ENCODE data around the gene HRNR. TPM values are rescaled to one million over a fixed set of nuclear protein-coding genes. Genes with fewer than 3 reads are reported as not detected.

HRNR gene
- total RNA-seq, 1 donor from 2014 or later, result not detected

DNA sequence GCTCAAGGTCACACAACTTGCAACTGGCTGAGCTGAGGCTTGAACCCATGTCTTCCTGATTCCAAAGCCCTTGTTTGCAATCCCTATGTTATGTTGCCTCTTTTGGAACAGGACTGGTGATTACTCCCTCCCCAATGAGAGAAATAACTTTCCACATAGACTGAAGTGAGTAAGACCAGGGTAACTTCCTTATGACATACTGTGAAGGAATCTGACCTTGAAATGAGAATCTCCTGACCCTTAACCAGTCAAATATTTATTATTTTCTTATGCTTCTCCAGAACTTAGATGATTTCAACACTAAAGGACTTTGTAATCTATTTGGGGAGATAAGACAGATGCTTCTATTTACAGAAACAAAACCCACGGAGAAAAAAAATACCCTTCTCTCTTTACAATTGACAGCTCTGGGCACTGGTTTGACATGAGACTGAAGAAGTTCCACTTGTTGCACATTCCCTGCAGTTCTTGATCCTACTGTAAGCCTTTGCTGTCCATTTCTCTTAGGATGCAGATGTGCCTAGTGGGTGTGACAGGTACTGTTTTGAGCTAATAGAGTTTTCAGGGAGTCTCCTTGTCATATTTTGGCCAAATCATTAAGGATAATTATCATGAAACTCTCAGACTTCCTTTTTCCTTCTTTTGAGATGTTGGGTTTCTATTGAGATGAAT lies 61.1 kb downstream of the HRNR start:
- TF ChIP-seq, protein P1, sequence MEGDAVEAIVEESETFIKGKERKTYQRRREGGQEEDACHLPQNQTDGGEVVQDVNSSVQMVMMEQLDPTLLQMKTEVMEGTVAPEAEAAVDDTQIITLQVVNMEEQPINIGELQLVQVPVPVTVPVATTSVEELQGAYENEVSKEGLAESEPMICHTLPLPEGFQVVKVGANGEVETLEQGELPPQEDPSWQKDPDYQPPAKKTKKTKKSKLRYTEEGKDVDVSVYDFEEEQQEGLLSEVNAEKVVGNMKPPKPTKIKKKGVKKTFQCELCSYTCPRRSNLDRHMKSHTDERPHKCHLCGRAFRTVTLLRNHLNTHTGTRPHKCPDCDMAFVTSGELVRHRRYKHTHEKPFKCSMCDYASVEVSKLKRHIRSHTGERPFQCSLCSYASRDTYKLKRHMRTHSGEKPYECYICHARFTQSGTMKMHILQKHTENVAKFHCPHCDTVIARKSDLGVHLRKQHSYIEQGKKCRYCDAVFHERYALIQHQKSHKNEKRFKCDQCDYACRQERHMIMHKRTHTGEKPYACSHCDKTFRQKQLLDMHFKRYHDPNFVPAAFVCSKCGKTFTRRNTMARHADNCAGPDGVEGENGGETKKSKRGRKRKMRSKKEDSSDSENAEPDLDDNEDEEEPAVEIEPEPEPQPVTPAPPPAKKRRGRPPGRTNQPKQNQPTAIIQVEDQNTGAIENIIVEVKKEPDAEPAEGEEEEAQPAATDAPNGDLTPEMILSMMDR (IDR thresholded peaks at IDR 0.05; ENCODE audit: unreplicated experiment), result no peak
- H3K9me3 Mint-ChIP-seq (ENCODE audit: unreplicated experiment), result no peaks in the 10 kb centered on the region
- peaks cover 2% of the 10 kb centered on the region for H3K27me3 Mint-ChIP-seq (ENCODE audit: unreplicated experiment)
- DNase-seq (ENCODE audit: low spot score), result no peak
- no peak overlapping the region for H3K27ac Mint-ChIP-seq (ENCODE audit: unreplicated experiment)
- no peak overlapping the region for H3K4me3 Mint-ChIP-seq (ENCODE audit: unreplicated experiment)
- peaks cover 25% of the 10 kb centered on the region for H3K4me1 Mint-ChIP-seq (ENCODE audit: unreplicated experiment)
- H3K36me3 Mint-ChIP-seq (ENCODE audit: low read depth, unreplicated experiment), result no peaks in the 10 kb centered on the region

Other genes starting within 250 kb of the HRNR start
- gene S100A10, start 230.3 kb downstream of the HRNR start, total RNA-seq (ENCODE audit: unreplicated experiment), result 241 TPM
- gene S100A11, start 187.2 kb downstream of the HRNR start, total RNA-seq (ENCODE audit: unreplicated experiment), result 1,124 TPM
- gene TCHHL1, start 135.1 kb downstream of the HRNR start, total RNA-seq (ENCODE audit: unreplicated experiment), result not detected
- gene TCHH, start 108.7 kb downstream of the HRNR start, total RNA-seq (ENCODE audit: unreplicated experiment), result 0.38 TPM
- not detected for gene RPTN, start 65.0 kb downstream of the HRNR start, total RNA-seq (ENCODE audit: unreplicated experiment)
- not detected for gene FLG, start 101.0 kb upstream of the HRNR start, total RNA-seq (ENCODE audit: unreplicated experiment)
- not detected for gene FLG2, start 135.8 kb upstream of the HRNR start, total RNA-seq (ENCODE audit: unreplicated experiment)
- not detected for gene CRNN, start 190.1 kb upstream of the HRNR start, total RNA-seq (ENCODE audit: unreplicated experiment)

All from endothelial cell (in vitro differentiated cells).